22Rv1 (cell line): ENCODE data around the gene ANXA5.

ENCODE experiments used
- CTCF ChIP-seq: fragments of 450-650 bp; IDR thresholded peaks from 2 replicates; pipeline ENCODE4 v1.5.1; 2017; ENCODE audit warnings: mild to moderate bottlenecking
- ZFX ChIP-seq: fragments of 450-650 bp; IDR thresholded peaks from 2 replicates; pipeline ENCODE4 v1.6.1; 2017; ENCODE audit warnings: antibody characterized with exemption, borderline replicate concordance

DNA sequence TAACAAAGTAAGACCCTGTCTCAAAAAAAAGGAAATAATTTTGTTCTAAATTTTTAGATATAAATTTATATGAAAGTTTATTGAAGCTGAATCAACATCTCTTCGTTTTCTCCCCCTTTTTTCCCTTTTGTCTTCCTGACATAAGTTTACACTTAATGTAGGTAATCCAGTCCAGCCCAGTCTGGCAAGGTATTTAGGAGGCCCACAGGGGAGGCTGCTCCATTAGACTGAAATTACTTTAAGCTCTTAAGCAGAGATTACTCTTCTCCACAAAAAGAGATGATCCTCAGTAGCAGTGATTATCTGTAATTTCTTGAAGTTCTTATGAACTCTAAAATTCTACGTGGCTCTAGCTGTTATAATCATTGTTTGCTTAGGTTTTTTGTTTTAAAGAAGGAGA lies 46.0 kb downstream of the ANXA5 start:
- TF ChIP-seq CTCF (no peak), ZFX (no peak)
